Fibroblast of skin of right biceps (primary cell): ENCODE results near the gene CUTC.
"Not testable (repeated sequence)": the region's sequence is repeated elsewhere in the genome, so short reads cannot be mapped to it uniquely, and the experiment has no call there.

Experiments
- DNase-seq: peaks from one replicate; pipeline ENCODE4 v3.0.0-alpha.2; 2013

CUTC gene

DNA sequence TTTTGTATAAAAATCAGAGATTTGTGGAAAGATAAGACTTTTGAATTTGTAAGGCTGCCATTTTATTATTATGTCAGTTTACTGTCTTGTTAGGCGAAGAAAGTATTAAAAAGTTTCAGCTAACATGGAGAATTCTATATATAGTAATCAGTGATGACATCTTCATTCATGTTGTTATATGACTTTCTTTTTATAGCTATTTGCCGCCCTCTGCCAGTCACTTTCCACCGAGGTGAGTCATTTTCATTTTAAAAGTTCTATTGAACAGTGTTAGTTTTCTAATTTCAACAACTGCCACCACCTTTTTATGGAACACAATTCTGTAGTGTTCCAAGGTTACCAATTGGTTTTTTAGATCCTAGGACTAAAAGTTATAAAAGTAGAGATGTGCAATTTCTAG lies 11.8 kb downstream of the CUTC start:
- DNase-seq = peak; percentile 3

DNA sequence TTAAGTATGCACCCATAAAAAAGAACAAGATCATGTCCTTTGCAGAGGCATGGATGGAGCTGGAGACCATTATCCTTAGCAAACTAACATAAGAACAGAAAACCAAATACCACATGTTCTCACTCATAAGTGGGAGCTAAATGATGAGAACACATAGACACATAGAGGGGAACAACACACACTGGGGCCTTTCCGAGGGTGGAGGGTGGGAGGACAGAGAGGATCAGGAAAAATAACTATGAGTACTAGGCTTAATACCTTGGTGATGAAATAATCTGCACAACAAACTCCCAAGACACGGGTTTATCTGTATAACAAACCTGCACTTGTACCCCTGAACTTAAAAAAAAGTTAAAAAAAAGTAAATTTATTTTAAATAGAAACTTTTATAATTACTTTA lies 14.1 kb downstream of the CUTC start:
- DNase-seq = not testable (repeated sequence)

DNA sequence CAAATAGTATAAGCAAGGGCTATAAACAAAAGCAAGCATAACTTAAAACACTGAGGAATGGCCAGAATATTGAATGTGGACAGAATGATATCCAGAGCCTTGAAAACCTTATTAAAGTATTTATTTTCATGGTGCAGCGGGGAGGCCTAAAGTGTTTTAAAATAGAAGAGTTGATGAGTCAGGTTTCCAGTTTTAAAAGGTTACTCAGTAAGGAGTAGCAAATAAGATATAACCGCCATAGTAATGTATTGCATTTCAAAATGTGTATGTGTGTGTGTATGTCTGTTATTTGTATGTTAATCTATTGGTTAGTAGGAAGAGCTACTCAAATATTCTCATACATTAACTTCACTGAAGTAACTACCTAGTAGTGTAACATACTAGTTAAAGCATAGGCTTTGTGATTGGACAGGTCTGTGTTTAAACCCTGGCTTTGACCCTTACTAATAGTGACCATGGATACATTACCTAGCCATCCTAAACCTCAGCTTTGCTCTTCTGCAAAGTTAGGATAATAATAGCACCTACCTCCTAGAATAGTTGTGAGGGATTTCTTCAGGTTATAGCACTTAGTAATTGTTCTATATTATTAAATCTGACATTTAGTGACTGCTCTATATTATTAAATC lies 16.9 kb downstream of the CUTC start:
- DNase-seq = no peak

DNA sequence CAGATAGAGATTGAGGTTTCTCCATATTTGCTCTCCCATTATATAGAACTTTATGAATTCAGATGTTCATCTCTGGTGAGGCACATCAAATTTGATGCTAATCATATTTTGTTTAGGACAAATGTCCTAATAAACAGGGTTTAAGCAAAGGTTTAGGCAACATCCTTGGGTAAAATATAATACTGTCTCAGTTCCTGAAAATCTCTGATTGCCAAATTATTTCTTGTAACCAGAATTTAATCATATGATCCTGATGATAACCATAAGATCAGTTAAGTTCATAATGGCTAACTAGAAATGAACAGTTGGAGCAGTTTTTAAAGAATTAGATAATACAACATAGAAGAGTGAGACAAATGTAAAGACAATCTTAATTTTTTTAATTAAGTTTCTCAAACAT lies 18.6 kb downstream of the CUTC start:
- no peak for DNase-seq

DNA sequence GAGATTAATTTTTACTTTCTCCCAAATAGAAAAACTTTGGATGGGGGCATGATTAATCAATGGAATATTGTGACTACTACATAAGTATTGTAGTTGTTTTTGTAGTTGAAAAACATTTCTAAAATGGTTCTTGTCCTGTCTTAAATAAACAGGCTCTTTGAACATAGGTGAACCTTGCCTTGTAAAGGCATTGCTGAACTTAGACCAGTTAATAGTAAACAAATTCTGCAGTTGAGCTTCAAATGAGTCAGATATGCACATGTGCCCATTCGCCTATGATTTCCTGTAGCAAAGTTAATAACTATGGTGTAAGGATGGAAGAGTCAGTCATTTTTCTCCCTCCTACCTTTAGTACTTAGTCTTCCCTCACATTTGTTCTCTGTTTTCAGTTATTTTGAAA lies 22.6 kb downstream of the CUTC start:
- no peak for DNase-seq

DNA sequence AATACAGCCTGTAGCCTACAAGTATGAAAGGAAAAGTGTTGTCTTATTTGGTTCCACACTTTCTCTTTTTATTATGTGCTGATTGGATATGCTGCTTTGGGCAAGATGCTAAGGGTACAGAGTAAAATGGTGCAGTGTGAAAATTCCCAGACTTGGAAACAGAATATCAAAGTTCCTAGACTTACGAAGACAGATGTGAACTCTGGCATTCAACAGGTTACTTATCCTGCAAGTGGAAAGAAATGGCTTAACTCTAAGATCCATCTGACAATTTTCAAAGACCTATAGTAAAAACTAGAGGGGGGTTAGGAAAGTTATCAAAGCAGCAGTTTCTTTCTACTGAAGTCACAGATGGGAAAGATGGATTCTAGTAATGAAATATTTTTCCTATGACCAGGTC lies 24.1 kb downstream of the CUTC start:
- no peak for DNase-seq

- no peak for DNase-seq
These were observed 26.3 kb downstream of the CUTC start for GRCh38 chr10:99758211-99758891.

DNA sequence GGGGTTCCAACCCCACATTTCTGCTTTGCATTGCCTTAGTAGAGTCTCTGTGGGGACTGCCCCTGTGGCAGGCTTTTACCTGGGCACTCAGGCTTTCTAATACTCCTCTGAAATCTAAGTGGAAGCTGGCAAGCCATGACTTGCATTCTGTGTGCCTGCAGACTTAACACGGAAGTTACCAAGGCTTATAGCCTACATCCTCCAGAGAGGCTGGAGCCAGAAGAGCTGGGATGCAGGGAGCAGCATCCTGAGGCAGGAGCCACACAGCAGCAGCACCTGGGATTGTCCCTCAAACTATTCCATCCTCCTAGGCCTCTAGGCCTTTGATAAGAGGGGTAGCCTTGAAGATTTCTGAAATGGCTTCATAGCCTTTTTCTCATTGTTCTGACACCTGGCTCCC lies 28.3 kb downstream of the CUTC start:
- DNase-seq = no peak

- DNase-seq = no peak
These were observed 29.3 kb downstream of the CUTC start for GRCh38 chr10:99761365-99761764.

DNA sequence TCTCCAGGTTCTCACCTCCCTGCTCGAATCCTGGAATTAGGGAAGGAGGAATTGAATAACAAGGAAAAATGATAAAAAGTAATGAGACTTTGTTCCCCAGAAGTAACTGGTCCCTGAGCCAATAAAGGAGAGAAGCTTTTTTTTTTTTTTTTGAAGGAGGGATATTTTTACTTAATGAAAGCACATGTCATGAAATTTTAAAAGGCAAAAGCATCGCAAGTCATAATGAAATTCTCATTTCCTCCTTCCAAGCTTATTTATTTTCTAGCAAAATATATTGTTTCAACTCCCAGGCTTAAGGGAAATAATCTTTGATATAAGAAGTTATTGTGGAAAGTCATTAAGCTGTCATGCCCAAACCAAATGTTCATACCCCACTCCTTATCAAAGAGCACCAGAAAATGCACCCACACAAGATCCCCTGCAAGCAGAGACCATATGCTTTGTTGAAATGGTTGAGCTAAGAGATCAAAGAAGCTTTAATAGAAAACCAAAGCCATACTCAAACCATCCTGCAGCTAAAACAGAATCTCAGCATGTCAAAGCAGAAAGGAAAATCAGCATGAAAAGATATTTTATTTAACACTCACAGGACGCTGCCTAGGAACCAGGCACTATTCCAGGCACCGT lies 33.8 kb downstream of the CUTC start:
- DNase-seq = no peak

- DNase-seq = no peak
These were observed 34.3 kb downstream of the CUTC start for GRCh38 chr10:99766302-99766681.

DNA sequence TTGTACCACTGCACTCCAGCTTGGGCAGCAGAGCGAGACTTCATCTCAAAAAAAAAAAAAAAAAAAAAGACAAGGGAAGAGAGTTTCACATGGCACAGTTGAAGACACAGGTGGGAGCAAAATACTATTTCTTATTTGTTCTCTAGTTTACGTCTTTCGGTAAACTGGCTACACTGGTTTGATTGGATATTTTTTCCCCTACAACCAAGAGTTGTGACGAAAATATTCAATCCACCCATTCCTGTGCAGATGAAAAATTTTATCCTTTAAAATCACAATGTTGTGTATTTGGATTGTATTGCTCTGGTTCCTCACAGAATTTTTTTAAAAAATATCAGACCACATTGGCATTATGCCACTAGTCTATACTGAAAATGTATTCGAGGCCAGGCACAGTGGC lies 35.9 kb downstream of the CUTC start:
- no peak for DNase-seq

GRCh38 chr10:99768556-99768955 lies 36.5 kb downstream of the CUTC start:
- peak; percentile 59 for DNase-seq

DNA sequence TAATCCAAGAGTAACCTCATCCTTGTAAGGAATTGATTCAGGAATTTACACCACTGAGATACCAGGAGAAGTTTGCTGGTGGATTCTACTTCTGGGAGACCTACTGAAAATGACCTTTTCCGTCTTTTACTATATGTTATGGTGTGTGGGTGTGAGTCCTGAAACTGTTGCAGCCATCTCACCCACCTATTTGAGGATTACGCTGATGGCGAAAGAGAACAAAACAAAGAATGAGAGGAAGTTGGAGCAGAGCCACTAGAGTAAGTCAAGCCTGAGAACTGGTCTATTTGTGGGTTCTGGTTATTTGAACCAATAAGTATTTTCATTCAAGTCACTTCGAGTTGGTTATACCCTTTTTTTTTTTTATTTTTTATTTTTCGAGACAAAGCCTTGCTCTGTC lies 37.7 kb downstream of the CUTC start:
- no peak for DNase-seq

DNA sequence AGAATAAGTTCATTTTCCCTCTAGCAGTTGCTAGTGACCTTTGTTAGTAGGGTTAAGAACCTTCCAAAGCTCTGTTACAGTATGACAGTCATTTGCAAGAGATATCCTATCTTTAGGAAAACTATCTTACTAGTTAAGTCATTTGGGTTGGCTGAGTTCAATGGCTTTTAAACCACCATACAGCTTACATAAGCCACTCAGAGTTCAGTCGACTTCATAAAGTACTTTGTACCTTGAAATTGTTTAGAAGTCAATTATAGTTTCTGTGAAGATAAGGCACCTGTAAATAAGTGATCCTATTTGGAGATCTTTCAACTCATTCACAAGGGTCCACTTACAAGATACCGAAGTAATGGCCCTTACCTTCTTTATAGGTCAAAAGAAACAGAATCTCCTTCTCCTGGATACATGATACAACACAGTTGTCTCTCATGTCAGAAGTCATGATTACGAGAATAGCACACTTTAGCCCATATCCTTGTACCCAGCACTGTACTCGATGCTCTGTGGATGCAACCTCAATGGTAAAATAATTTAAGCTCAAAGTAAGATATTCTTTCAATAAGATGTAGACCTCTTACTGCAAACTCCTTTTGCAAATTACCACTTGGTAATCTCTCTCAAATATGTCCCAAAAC lies 38.5 kb downstream of the CUTC start:
- DNase-seq = no peak

- DNase-seq = peak; percentile 93
These were observed 43.8 kb downstream of the CUTC start for GRCh38 chr10:99775850-99776249.

- no peak for DNase-seq
These were observed 46.1 kb downstream of the CUTC start for GRCh38 chr10:99777918-99778714.

DNA sequence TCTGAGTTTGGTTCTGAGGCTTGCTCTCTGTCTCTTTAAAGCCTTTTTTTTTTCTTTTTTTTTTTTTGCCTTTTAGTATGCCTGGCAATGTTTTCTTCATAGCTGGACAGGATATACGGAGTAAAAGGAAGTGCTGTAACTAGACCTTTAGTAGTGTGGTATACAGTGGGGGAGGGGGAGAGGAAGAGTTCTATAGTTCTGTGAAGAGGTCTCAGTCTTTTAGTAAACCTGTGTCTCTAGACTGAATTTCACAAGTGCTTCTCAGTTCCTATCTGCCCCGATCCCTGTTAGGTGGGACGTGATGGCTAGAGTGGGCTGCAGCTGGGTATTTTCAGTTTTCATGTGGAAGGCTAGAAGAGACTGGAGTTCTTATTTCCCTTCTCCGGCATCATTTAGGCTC lies 47.3 kb downstream of the CUTC start:
- DNase-seq = peak; percentile 84

- DNase-seq = no peak
These were observed 49.8 kb downstream of the CUTC start for GRCh38 chr10:99781734-99782429.

DNA sequence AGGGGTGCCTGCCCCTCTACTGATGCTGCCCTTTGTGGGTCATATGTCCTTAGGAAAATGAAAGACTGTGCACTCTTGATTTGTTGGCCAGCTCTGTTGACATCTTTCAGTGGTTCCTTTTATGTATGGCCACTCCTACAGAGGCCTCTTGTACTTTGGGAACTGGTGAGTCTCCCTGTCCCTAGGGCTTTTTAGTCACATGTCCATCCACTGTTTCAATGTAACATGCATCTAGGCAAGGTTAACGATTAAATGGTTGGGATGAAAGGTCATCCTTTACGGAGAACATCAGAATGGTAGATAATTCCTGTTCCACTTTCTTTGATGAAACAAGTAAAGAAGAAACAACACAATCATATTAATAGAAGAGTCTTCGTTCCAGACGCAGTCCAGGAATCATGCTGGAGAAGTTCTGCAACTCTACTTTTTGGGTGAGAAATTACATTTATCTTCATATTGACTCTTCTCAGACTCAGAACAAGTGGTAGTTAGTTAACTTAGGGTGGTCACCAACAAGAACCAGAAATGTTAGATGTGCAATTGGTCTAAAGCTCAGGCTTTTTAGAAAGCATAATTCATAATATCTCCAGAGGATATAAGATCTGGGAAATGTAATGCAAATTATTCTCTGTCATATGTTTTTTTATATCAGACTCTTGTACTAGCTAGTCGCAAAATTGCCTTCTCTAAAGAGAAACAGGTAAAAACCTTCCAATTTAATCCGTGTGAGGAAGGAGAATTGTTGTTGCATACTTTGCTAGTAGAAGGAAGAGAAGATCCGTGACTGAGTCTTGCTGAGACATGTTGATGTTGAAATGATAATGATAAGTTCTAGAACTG lies 50.6 kb downstream of the CUTC start, which contains the start of gene ABCC2:
TSS of gene ABCC2 (plus strand) at position 194 of the 840 bp plus-strand sequence. CDS start at position 399, 205 bp downstream.
- DNase-seq = no peak

- peak; percentile 87 for DNase-seq
These were observed 52.1 kb downstream of the CUTC start for GRCh38 chr10:99784016-99784726.
